GM06990 (cell line): ENCODE results near the gene CDS1.

Experiments used
- DNase-seq: peaks from one replicate; pipeline ENCODE4 v3.0.0-alpha.2; 2011; ENCODE audit not compliant: insufficient read length; ENCODE audit errors: extremely low read depth
- H3K27me3 ChIP-seq: replicated peaks from 2 replicates; pipeline ENCODE4 v1.6.0; 2011; ENCODE audit warnings: low read length; ENCODE audit not compliant: control insufficient read depth, insufficient read depth
- H3K36me3 ChIP-seq: 2 replicates; pipeline ENCODE4 v1.5.1; 2011; ENCODE audit warnings: low read length; ENCODE audit not compliant: control insufficient read depth, insufficient read depth
- H3K4me3 ChIP-seq: replicated peaks from 2 replicates; pipeline ENCODE4 v1.5.1; 2011; ENCODE audit warnings: low read depth, mild to moderate bottlenecking, control low read depth, low read length
- CTCF ChIP-seq: IDR thresholded peaks from 2 replicates; pipeline ENCODE4 v1.5.1; 2011; ENCODE audit warnings: low read length, control low read depth, mild to moderate bottlenecking, inconsistent platforms; ENCODE audit not compliant: insufficient read depth, poor library complexity, severe bottlenecking

The CDS1 gene

GRCh38 chr4:84632092-84632491, 49.2 kb downstream of the CDS1 start:
- Histone ChIP-seq H3K27me3 (no peaks in the 10 kb centered on the region), H3K4me3 (no peak overlapping the region), H3K36me3 (no peaks in the 10 kb centered on the region)
- no peak for TF ChIP-seq CTCF
- DNase-seq: no peak

- H3K4me3 ChIP-seq: no peak overlapping the region
- H3K36me3 ChIP-seq: no peaks in the 10 kb centered on the region
These were observed 52.0 kb downstream of the CDS1 start for GRCh38 chr4:84634961-84635360.

GRCh38 chr4:84638092-84638491, 55.2 kb downstream of the CDS1 start:
- TF ChIP-seq CTCF: no peak
- Histone ChIP-seq H3K27me3 (no peaks in the 10 kb centered on the region), H3K36me3 (no peaks in the 10 kb centered on the region), H3K4me3 (no peak overlapping the region)
- DNase-seq: no peak

More at GRCh38 chr4:84634961-84635360, 52.0 kb downstream of the CDS1 start:
- TF ChIP-seq CTCF: no peak
- no peaks in the 10 kb centered on the region for H3K27me3 ChIP-seq
- DNase-seq: no peak

GRCh38 chr4:84639145-84639544, 56.2 kb downstream of the CDS1 start:
- H3K36me3 ChIP-seq: no peaks in the 10 kb centered on the region
- no peak for DNase-seq
- no peak for TF ChIP-seq CTCF
- no peaks in the 10 kb centered on the region for H3K27me3 ChIP-seq
- H3K4me3 ChIP-seq: no peak overlapping the region

- Histone ChIP-seq H3K27me3 (no peaks in the 10 kb centered on the region), H3K4me3 (no peak overlapping the region), H3K36me3 (no peaks in the 10 kb centered on the region)
- DNase-seq: no peak
- TF ChIP-seq CTCF: no peak
These were observed 61.2 kb downstream of the CDS1 start for GRCh38 chr4:84644087-84644486.

GRCh38 chr4:84647312-84647884, 64.5 kb downstream of the CDS1 start:
- no peak for TF ChIP-seq CTCF
- Histone ChIP-seq H3K4me3 (no peak overlapping the region), H3K36me3 (no peaks in the 10 kb centered on the region), H3K27me3 (no peaks in the 10 kb centered on the region)
- DNase-seq: no peak
